Panc1 (cell line): Measurements from ENCODE around the gene MFGE8. TPM values are rescaled to one million over a fixed set of nuclear protein-coding genes. Genes with fewer than 3 reads are reported as not detected.
A peak's percentile ranks its signal among the peaks of the same experiment; 100 is the strongest.

ENCODE experiments used
- ATAC-seq: fragments of 200-7000 bp; cut with Tn5 transposase; 2 replicates; pipeline ENCODE4 v1.9.1; 2020; ENCODE audit warnings: mild to moderate bottlenecking, moderate library complexity
- BruUV-seq: library from RNA; stranded (reverse); fragments of 400-500 nt; replicated peaks from 2 replicates; lab custom pipeline; 2021; lab: Mats Ljungman, UMichigan
- CTCF ChIA-PET: fragments of 300-600 bp; sonication (Branson Sonifier 250); formaldehyde crosslinking; loops from one replicate; lab custom pipeline; 2022; ENCODE audit warnings: antibody characterized with exemption; lab: Charles Lee
- POLR2A ChIA-PET: fragments of 300-600 bp; sonication (Branson Sonifier 250); formaldehyde crosslinking; loops from one replicate; lab custom pipeline; 2022; ENCODE audit warnings: antibody characterized with exemption; lab: Charles Lee
- DNase-seq: peaks from one replicate; pipeline ENCODE4 v3.0.0-alpha.2; 2010; ENCODE audit warnings: low read depth, low spot score
- H3K27ac ChIP-seq: 2 replicates; pipeline ENCODE4 v1.5.1; 2011; ENCODE audit warnings: mild to moderate bottlenecking, low read length, inconsistent platforms
- H3K27me3 ChIP-seq: fragments of 200-500 bp; sonication (Bioruptor generic); 2 replicates; pipeline ENCODE4 v1.6.0; 2014; ENCODE audit warnings: low read length, inconsistent platforms; ENCODE audit not compliant: control insufficient read depth, insufficient read depth
- H3K36me3 ChIP-seq: fragments of 200-500 bp; sonication (Bioruptor generic); 2 replicates; pipeline ENCODE4 v1.5.1; 2014; ENCODE audit warnings: inconsistent platforms, mild to moderate bottlenecking, low read length, moderate library complexity; ENCODE audit not compliant: control insufficient read depth, insufficient read depth
- H3K4me1 ChIP-seq: 2 replicates; pipeline ENCODE4 v1.5.1; 2011; ENCODE audit warnings: inconsistent platforms, mild to moderate bottlenecking, low read length, moderate library complexity; ENCODE audit not compliant: control insufficient read depth, insufficient read depth
- H3K4me3 ChIP-seq, 2 experiments: 2 replicates each; pipeline ENCODE4 v1.5.1; 2011 to 2012; ENCODE audit warnings: low read depth in 2 of 2, low read length in 2 of 2, mild to moderate bottlenecking in 2 of 2, inconsistent platforms in 1 of 2, moderate library complexity in 1 of 2
- H3K9me3 ChIP-seq: fragments of 200-500 bp; sonication (Bioruptor generic); 2 replicates; pipeline ENCODE4 v1.5.1; 2014; ENCODE audit warnings: low read depth, mild to moderate bottlenecking, inconsistent platforms, low read length, moderate library complexity; ENCODE audit not compliant: control insufficient read depth, insufficient read depth
- POLR2AphosphoS5 ChIP-seq: IDR thresholded peaks from 2 replicates; pipeline ENCODE4 v1.6.1; 2012; ENCODE audit warnings: mild to moderate bottlenecking, low read depth, low read length, moderate library complexity
- SIN3A ChIP-seq: IDR thresholded peaks from 2 replicates; pipeline ENCODE4 v1.6.1; 2012; ENCODE audit warnings: low read depth, mild to moderate bottlenecking, low read length, moderate library complexity, borderline replicate concordance; ENCODE audit not compliant: insufficient read depth
- TCF7L2 ChIP-seq: IDR thresholded peaks from 2 replicates; pipeline ENCODE4 v1.6.1; 2011; ENCODE audit warnings: mild to moderate bottlenecking, low read depth, low read length, inconsistent platforms
- in situ Hi-C: cut with HindIII; loops from 2 replicates; pipeline ENCODE4 v1.10.0; 2016; ENCODE audit warnings: low sequenced_read_pairs, low pct_unique_long_range_greater_than_20kb
- intact Hi-C: fragments of 100-400 bp; cut with micrococcal nuclease; formaldehyde crosslinking; loops from one replicate; pipeline ENCODE4 v1.10.0; 2022; ENCODE audit not compliant: unreplicated experiment
- total RNA-seq: library from RNA; stranded (reverse); gene quantifications from one replicate; pipeline ENCODE4 v1.2.1, GENCODE V29; 2021; ENCODE audit not compliant: unreplicated experiment
- TF ChIP-seq, protein P1 (sequence below): fragments of 450-650 bp; IDR thresholded peaks from 2 replicates; pipeline ENCODE4 v1.5.1; 2017; ENCODE audit warnings: mild to moderate bottlenecking
- TF ChIP-seq, protein P2 (sequence below), 2 experiments: IDR thresholded peaks; 2 replicates each; pipeline ENCODE4 v1.6.1; 2011 to 2012; ENCODE audit warnings: low read depth in 2 of 2, control low read depth in 1 of 2, low read length in 1 of 2, mild to moderate bottlenecking in 1 of 2, moderate library complexity in 1 of 2; ENCODE audit not compliant: insufficient read depth in 1 of 2

The MFGE8 gene
- total RNA-seq, 1 experiment from 2014 or later, result 1,799 TPM

DNA sequence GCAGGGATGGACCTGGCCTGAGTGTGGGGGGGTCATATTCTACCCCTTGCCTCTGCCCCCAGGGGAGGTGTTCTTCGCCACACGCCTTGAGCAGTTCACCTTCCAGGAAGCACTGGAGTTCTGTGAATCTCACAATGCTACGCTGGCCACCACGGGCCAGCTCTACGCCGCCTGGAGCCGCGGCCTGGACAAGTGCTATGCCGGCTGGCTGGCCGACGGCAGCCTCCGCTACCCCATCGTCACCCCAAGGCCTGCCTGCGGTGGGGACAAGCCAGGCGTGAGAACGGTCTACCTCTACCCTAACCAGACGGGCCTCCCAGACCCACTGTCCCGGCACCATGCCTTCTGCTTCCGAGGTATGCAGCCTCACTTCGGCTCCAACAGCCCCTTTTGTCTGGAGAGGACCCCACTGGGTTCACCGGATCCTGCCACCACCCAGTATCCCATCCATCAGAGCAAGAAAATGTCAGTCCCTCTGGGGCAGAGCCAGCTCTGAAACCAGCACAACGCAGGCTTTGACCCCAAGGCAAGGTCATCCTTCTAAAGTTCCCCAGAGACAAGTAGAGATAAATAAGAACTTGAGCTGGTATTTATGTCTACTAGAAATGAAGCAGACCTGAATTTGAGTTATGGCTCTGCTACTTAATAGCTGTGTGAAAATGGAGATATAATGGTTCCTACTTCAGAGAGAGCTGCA lies 63.7 kb downstream of the MFGE8 start:
- no peak for TF ChIP-seq SIN3A
- no peak for TF ChIP-seq POLR2AphosphoS5
- TF ChIP-seq, protein P1, sequence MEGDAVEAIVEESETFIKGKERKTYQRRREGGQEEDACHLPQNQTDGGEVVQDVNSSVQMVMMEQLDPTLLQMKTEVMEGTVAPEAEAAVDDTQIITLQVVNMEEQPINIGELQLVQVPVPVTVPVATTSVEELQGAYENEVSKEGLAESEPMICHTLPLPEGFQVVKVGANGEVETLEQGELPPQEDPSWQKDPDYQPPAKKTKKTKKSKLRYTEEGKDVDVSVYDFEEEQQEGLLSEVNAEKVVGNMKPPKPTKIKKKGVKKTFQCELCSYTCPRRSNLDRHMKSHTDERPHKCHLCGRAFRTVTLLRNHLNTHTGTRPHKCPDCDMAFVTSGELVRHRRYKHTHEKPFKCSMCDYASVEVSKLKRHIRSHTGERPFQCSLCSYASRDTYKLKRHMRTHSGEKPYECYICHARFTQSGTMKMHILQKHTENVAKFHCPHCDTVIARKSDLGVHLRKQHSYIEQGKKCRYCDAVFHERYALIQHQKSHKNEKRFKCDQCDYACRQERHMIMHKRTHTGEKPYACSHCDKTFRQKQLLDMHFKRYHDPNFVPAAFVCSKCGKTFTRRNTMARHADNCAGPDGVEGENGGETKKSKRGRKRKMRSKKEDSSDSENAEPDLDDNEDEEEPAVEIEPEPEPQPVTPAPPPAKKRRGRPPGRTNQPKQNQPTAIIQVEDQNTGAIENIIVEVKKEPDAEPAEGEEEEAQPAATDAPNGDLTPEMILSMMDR, result no peak
- TF ChIP-seq, protein P2, sequence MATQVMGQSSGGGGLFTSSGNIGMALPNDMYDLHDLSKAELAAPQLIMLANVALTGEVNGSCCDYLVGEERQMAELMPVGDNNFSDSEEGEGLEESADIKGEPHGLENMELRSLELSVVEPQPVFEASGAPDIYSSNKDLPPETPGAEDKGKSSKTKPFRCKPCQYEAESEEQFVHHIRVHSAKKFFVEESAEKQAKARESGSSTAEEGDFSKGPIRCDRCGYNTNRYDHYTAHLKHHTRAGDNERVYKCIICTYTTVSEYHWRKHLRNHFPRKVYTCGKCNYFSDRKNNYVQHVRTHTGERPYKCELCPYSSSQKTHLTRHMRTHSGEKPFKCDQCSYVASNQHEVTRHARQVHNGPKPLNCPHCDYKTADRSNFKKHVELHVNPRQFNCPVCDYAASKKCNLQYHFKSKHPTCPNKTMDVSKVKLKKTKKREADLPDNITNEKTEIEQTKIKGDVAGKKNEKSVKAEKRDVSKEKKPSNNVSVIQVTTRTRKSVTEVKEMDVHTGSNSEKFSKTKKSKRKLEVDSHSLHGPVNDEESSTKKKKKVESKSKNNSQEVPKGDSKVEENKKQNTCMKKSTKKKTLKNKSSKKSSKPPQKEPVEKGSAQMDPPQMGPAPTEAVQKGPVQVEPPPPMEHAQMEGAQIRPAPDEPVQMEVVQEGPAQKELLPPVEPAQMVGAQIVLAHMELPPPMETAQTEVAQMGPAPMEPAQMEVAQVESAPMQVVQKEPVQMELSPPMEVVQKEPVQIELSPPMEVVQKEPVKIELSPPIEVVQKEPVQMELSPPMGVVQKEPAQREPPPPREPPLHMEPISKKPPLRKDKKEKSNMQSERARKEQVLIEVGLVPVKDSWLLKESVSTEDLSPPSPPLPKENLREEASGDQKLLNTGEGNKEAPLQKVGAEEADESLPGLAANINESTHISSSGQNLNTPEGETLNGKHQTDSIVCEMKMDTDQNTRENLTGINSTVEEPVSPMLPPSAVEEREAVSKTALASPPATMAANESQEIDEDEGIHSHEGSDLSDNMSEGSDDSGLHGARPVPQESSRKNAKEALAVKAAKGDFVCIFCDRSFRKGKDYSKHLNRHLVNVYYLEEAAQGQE (IDR thresholded peaks at IDR 0.05; ENCODE audit: insufficient read depth in 1 of 2, low read depth in 2 of 2, low read length in 1 of 2), result no peak
- TF ChIP-seq TCF7L2, result no peak
- Histone ChIP-seq H3K36me3 (no peaks in the 10 kb centered on the region), H3K4me3 (no peak overlapping the region), H3K4me1 (no peaks in the 10 kb centered on the region), H3K27me3 (peaks cover 3% of the 10 kb centered on the region; the same call in 1 of the 2 replicates), H3K27ac (no peak overlapping the region), H3K9me3 (no peaks in the 10 kb centered on the region)
- BruUV-seq, result no TSS peak
- intact Hi-C loops (no loop called here), in situ Hi-C loops (no loop called here)
- ChIA-PET POLR2A (no interaction called here), CTCF (no interaction called here)
- peak; percentile 9; the same call in 1 of the 2 replicates for ATAC-seq
- no peak for DNase-seq

Other genes with a start within 250 kb of the MFGE8 start
- gene ACAN, start 109.9 kb downstream of the MFGE8 start, total RNA-seq, result 0.03 TPM
- gene HAPLN3, start 17.8 kb downstream of the MFGE8 start, total RNA-seq, result 168 TPM
- 95.0 TPM for gene ABHD2, start 175.1 kb upstream of the MFGE8 start, total RNA-seq